B cell (primary cell): ENCODE measurements around the gene ACHE. TPM values are rescaled to one million over a fixed set of nuclear protein-coding genes. Genes with fewer than 3 reads are reported as not detected.

Experiments
- ATAC-seq: fragments of 200-7000 bp; cut with Tn5 transposase; one replicate; pipeline ENCODE4 v1.10.0; 2021; ENCODE audit warnings: low read depth, mild to moderate bottlenecking, moderate number of reproducible peaks, moderate library complexity
- CTCF ChIA-PET: fragments of 350-600 bp; sonication (Branson Sonifier 250); formaldehyde crosslinking; loops from one replicate; lab custom pipeline; 2021; ENCODE audit warnings: antibody characterized with exemption, inconsistent platforms; lab: Charles Lee
- POLR2A ChIA-PET: fragments of 350-600 bp; sonication (Branson Sonifier 250); formaldehyde crosslinking; loops from one replicate; lab custom pipeline; 2021; ENCODE audit warnings: antibody characterized with exemption; lab: Charles Lee
- DNase-seq: peaks from one replicate; pipeline ENCODE4 v3.0.0; 2013
- H2AFZ ChIP-seq: 2 replicates; pipeline ENCODE4 v1.6.1; 2012; ENCODE audit warnings: mild to moderate bottlenecking, low read depth, low read length; ENCODE audit not compliant: insufficient read depth, poor library complexity, severe bottlenecking
- H3K27ac ChIP-seq, 2 donors: 1 replicate in 1 of 2; 2 replicates in 1 of 2; pipeline ENCODE4 v1.5.1; 2012 to 2013; ENCODE audit warnings: low read length in 2 of 2, mild to moderate bottlenecking in 2 of 2, moderate library complexity in 1 of 2
- H3K27me3 ChIP-seq, 4 experiments: fragments of 200-600 bp in 1 of 4; sonication (generic) in 1 of 4; replicated peaks in 1 of 4; 1 replicate in 2 of 4; 2 replicates in 2 of 4; pipeline versions ENCODE4 v1.6.1 to v1.7.0; 2013 to 2016; ENCODE audit warnings: low read length in 3 of 4, mild to moderate bottlenecking in 2 of 4, mixed read lengths in 1 of 4, moderate library complexity in 1 of 4; ENCODE audit not compliant: insufficient read depth in 4 of 4, control insufficient read depth in 3 of 4; ENCODE audit errors: control extremely low read depth in 1 of 4
- H3K36me3 ChIP-seq, 2 experiments: replicated peaks in 1 of 2; 1 replicate in 1 of 2; 2 replicates in 1 of 2; pipeline versions ENCODE4 v1.6.1 to v1.7.1; 2013; ENCODE audit warnings: low read length in 1 of 2; ENCODE audit not compliant: insufficient read depth in 2 of 2, control insufficient read depth in 1 of 2; ENCODE audit errors: control extremely low read depth in 1 of 2, extremely low read depth in 1 of 2
- H3K4me1 ChIP-seq, 2 donors: fragments of 200-600 bp in 1 of 2; sonication (generic) in 1 of 2; 1 replicate in 1 of 2; 2 replicates in 1 of 2; pipeline versions ENCODE4 v1.5.1 to v1.6.1; 2013 to 2017; ENCODE audit warnings: low read length in 2 of 2; ENCODE audit not compliant: control insufficient read depth in 2 of 2, insufficient read depth in 2 of 2
- H3K4me2 ChIP-seq: replicated peaks from 2 replicates; pipeline ENCODE3; 2012; ENCODE audit warnings: mild to moderate bottlenecking, low read depth, low read length; ENCODE audit not compliant: poor library complexity, severe bottlenecking
- H3K4me3 ChIP-seq, 5 experiments: fragments of 200-600 bp in 1 of 5; sonication (generic) in 1 of 5; 1 replicate in 3 of 5; 2 replicates in 2 of 5; pipeline versions ENCODE4 v1.5.1 to v1.7.0; 2011 to 2016; ENCODE audit warnings: low read length in 4 of 5, mild to moderate bottlenecking in 4 of 5, low read depth in 2 of 5, control low read depth in 1 of 5, moderate library complexity in 1 of 5; ENCODE audit not compliant: insufficient read depth in 1 of 5; ENCODE audit errors: control extremely low read depth in 1 of 5, extremely low read depth in 1 of 5
- H3K79me2 ChIP-seq: fragments of 200-600 bp; sonication (generic); one replicate; pipeline ENCODE4 v1.6.0; 2016; ENCODE audit warnings: low read length; ENCODE audit not compliant: control insufficient read depth, insufficient read depth
- H3K9ac ChIP-seq: fragments of 200-600 bp; sonication (generic); 2 replicates; pipeline ENCODE4 v1.6.1; 2017; ENCODE audit warnings: mild to moderate bottlenecking, low read length, moderate library complexity
- H3K9me3 ChIP-seq, 3 donors: one replicate each; pipeline versions ENCODE4 v1.6.1 to v1.7.1; 2013; ENCODE audit warnings: low read length in 2 of 3; ENCODE audit not compliant: control insufficient read depth in 2 of 3, insufficient read depth in 1 of 3; ENCODE audit errors: control extremely low read depth in 1 of 3
- H4K20me1 ChIP-seq: 2 replicates; pipeline ENCODE4 v1.6.0; 2012; ENCODE audit warnings: mild to moderate bottlenecking, low read length; ENCODE audit not compliant: insufficient read depth, control insufficient read depth, poor library complexity, severe bottlenecking
- H3K27ac Mint-ChIP-seq: one replicate; pipeline ENCODE4 v1.8.0; 2021; ENCODE audit warnings: mixed read lengths
- H3K27me3 Mint-ChIP-seq: one replicate; pipeline ENCODE4 v1.8.0; 2021; ENCODE audit warnings: mixed read lengths
- H3K4me1 Mint-ChIP-seq: one replicate; pipeline ENCODE4 v1.8.0; 2021; ENCODE audit warnings: mixed read lengths
- H3K4me3 Mint-ChIP-seq: one replicate; pipeline ENCODE4 v1.8.0; 2021; ENCODE audit warnings: mixed read lengths
- H3K9me3 Mint-ChIP-seq: one replicate; pipeline ENCODE4 v1.8.0; 2022; ENCODE audit warnings: mixed read lengths; ENCODE audit not compliant: insufficient read depth
- EZH2 ChIP-seq: IDR thresholded peaks from 2 replicates; pipeline ENCODE4 v1.6.1; 2012; ENCODE audit warnings: borderline replicate concordance, low read depth, mild to moderate bottlenecking, moderate library complexity, low read length; ENCODE audit not compliant: insufficient read depth, poor library complexity, severe bottlenecking
- WGBS: methylation state at CpG from one replicate; pipeline ENCODE4 v1.1.5; 2013; ENCODE audit warnings: missing lambda C conversion rate; ENCODE audit not compliant: insufficient coverage; 5-methylcytosine and 5-hydroxymethylcytosine counted together
- intact Hi-C: fragments of 100-400 bp; cut with micrococcal nuclease; formaldehyde crosslinking; loops from one replicate; pipeline ENCODE4 v1.10.0; 2022
- polyA plus RNA-seq: library from polyadenylated mRNA; depleted of rRNA; stranded (reverse); fragments of >200 nt; gene quantifications from 2 replicates; pipeline ENCODE4 v1.2.3, GENCODE V29; 2012
- total RNA-seq, 2 donors: library from RNA; stranded (reverse); fragments of 120-200 nt in 1 of 2; gene quantifications; 1 replicate in 1 of 2; 2 replicates in 1 of 2; pipeline versions ENCODE4 v1.2.3 to v1.2.4, GENCODE V29; 2013 to 2022
- TF ChIP-seq, protein P1 (sequence below): fragments of 200-600 bp; IDR thresholded peaks from one replicate; pipeline ENCODE4 v1.8.0; 2022; ENCODE audit warnings: antibody characterized with exemption, mild to moderate bottlenecking

ACHE gene
- total and polyA plus RNA-seq, 2 donors (not counting 1 experiment from before 2014, with no cell fraction given): 0.13 to 0.15 TPM

DNA sequence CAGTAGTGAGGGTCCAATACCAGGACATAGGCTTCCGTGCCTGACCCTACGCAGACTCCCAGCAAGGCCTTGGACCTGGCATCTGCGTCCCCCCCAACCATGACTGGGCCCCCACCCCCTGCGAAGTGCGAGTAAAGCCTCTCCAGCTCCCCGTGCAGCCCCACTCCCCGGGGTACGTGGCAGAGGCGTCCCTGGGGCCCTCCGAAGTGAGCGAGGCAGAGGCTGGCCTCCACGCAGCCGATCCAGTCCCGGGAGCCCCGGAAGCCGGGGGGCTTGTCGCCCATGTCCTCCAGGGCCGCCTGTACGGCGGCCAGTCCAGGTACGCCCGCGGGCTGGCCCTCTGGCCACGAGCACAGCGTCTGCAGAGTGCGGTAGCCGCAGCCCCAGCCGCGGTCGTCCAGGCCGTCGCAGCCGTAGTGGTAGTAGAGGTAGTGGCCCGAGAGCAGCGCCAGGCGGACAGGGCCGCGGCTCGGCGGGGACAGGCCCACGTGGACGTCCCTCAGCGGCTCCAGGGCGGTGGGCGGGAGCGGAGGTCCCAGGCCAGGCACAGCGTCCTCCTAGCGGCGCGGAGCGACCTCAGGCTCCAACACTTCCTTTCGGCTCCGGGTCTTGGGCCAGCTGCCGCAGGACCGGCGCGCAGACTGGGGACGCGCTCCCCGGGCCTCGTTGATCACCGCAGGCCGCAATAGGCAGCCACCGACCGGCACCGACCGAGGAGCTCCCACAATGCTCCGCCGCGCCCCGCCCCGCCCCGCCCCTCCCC lies 6.5 kb downstream of the ACHE start, which contains the start of gene UFSP1:
Gene UFSP1 (minus strand): TSS at position 728 of the 763 bp plus-strand sequence. CDS start 444 bp downstream, at position 284.
- 4% methylated on average over 62 of the region's 73 CpGs for WGBS
- ChIA-PET CTCF (interaction anchor here (0.5 to 2.1 kb wide), 16 partner anchors 9 to 394 kb away, joined by 3 to 13 read pairs (median 4); partner anchors contain the start of genes FIS1, POP7, SLC12A9 and SRRT), POLR2A (interaction anchor here (0.6 to 5.6 kb wide), 9 partner anchors 11 to 303 kb away, joined by 3 to 84 read pairs (median 5); partner anchors contain the start of genes FBXO24, POP7, SLC12A9 and SRRT)
- Histone ChIP-seq H2AFZ (peak within 1 kb of the TSS; percentile 88), H3K4me3 (peak within 1 kb of the TSS; percentile 22 to 80 (median 74)), H3K9me3 (peaks cover 0 to 16% (median 0%) of the 10 kb centered on the region in 3 donors), H4K20me1 (peaks cover 16% of the 10 kb centered on the region), H3K27ac (peak within 1 kb of the TSS in 1 of 2 donors; percentile 76), H3K9ac (peak within 1 kb of the TSS; percentile 77), H3K27me3 (peaks cover 0 to 38% (median 9%) of the 10 kb centered on the region in 4 experiments), H3K4me1 (peaks cover 38 to 48% of the 10 kb centered on the region in 2 donors), H3K4me2 (peak within 1 kb of the TSS; percentile 99), H3K79me2 (peaks cover 14% of the 10 kb centered on the region), H3K36me3 (peaks cover 0 to 39% of the 10 kb centered on the region in 2 experiments)
- TF ChIP-seq EZH2: no peak
- TF ChIP-seq, protein P1, sequence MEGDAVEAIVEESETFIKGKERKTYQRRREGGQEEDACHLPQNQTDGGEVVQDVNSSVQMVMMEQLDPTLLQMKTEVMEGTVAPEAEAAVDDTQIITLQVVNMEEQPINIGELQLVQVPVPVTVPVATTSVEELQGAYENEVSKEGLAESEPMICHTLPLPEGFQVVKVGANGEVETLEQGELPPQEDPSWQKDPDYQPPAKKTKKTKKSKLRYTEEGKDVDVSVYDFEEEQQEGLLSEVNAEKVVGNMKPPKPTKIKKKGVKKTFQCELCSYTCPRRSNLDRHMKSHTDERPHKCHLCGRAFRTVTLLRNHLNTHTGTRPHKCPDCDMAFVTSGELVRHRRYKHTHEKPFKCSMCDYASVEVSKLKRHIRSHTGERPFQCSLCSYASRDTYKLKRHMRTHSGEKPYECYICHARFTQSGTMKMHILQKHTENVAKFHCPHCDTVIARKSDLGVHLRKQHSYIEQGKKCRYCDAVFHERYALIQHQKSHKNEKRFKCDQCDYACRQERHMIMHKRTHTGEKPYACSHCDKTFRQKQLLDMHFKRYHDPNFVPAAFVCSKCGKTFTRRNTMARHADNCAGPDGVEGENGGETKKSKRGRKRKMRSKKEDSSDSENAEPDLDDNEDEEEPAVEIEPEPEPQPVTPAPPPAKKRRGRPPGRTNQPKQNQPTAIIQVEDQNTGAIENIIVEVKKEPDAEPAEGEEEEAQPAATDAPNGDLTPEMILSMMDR: no peak
- intact Hi-C loops: no loop called here
- Mint-ChIP-seq H3K4me1 (peaks cover 51% of the 10 kb centered on the region), H3K9me3 (no peaks in the 10 kb centered on the region), H3K27ac (peak within 1 kb of the TSS; percentile 92), H3K27me3 (peaks cover 21% of the 10 kb centered on the region), H3K4me3 (peak within 1 kb of the TSS; percentile 87)
- no peak for ATAC-seq
- no peak for DNase-seq
